ENCODE data around the gene LRRC28.

Gene LRRC28

GRCh38 chr15:99409560-99409959, 158.3 kb downstream of the LRRC28 start:
- Histone ChIP-seq H3K4me3 (ENCODE audit: low read length) (no peak overlapping the region), H3K27ac (ENCODE audit: low read length) (no peak overlapping the region), H3K4me1 (ENCODE audit: low read length) (no peaks in the 10 kb centered on the region), H3K9me3 (ENCODE audit: insufficient read depth, low read length) (no peaks in the 10 kb centered on the region), H3K27me3 (ENCODE audit: low read depth, low read length) (no peaks in the 10 kb centered on the region), H3K9ac (ENCODE audit: low read length) (no peak overlapping the region), H3K79me2 (ENCODE audit: low read length) (no peaks in the 10 kb centered on the region), H4K20me1 (ENCODE audit: insufficient read depth, low read length) (no peaks in the 10 kb centered on the region), H2AFZ (ENCODE audit: low read depth, low read length) (no peak overlapping the region), H3K4me2 (ENCODE audit: low read length) (no peak overlapping the region), H3K36me3 (replicated peaks; ENCODE audit: low read depth, low read length) (no peaks in the 10 kb centered on the region)
- TF ChIP-seq EZH2phosphoT487 (IDR thresholded peaks at IDR 0.05; ENCODE audit: low read depth), result no peak
- TF ChIP-seq CTCF (IDR thresholded peaks at IDR 0.05; ENCODE audit: low read depth, low read length), result no peak

- H3K4me3 ChIP-seq (ENCODE audit: low read length), result no peak overlapping the region
- no peak overlapping the region for H3K27ac ChIP-seq (ENCODE audit: low read length)
- H3K4me2 ChIP-seq (ENCODE audit: low read length), result no peak overlapping the region
- no peaks in the 10 kb centered on the region for H3K79me2 ChIP-seq (ENCODE audit: low read length)
- no peaks in the 10 kb centered on the region for H3K27me3 ChIP-seq (ENCODE audit: low read depth, low read length)
- H3K9ac ChIP-seq (ENCODE audit: low read length), result no peak overlapping the region
- no peaks in the 10 kb centered on the region for H3K36me3 ChIP-seq (replicated peaks; ENCODE audit: low read depth, low read length)
- H3K9me3 ChIP-seq (ENCODE audit: insufficient read depth, low read length), result no peaks in the 10 kb centered on the region
- TF ChIP-seq EZH2phosphoT487 (IDR thresholded peaks at IDR 0.05; ENCODE audit: low read depth) (no peak), CTCF (IDR thresholded peaks at IDR 0.05; ENCODE audit: low read depth, low read length) (no peak)
- H3K4me1 ChIP-seq (ENCODE audit: low read length), result no peaks in the 10 kb centered on the region
- no peaks in the 10 kb centered on the region for H4K20me1 ChIP-seq (ENCODE audit: insufficient read depth, low read length)
- no peak overlapping the region for H2AFZ ChIP-seq (ENCODE audit: low read depth, low read length)
Measured at GRCh38 chr15:99410477-99410876, 159.2 kb downstream of the LRRC28 start.

DNA sequence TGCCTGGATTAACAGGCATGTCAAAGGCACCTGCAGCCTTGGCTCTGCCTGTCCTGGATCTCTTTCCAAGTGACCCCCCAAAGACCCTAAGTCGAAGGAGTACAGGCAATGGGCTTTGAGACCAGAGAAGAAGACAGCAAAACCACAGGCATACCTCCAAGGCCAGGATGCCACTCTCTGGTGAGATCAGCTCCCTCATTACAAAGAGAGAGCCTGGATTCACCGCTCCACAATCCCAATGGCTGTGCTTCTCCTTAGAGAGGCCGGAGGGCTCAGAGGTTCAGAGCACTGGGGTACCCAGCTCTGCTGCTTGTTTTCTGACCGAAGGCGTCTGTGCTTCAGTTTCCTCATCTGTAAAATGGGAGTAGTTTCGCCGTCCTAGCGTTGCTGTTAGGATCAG, 160.0 kb downstream of the LRRC28 start:
- Histone ChIP-seq H3K4me3 (ENCODE audit: low read length) (no peak overlapping the region), H3K79me2 (ENCODE audit: low read length) (no peaks in the 10 kb centered on the region), H3K27ac (ENCODE audit: low read length) (no peak overlapping the region), H3K4me2 (ENCODE audit: low read length) (no peak overlapping the region), H3K9me3 (ENCODE audit: insufficient read depth, low read length) (no peaks in the 10 kb centered on the region), H3K27me3 (ENCODE audit: low read depth, low read length) (no peaks in the 10 kb centered on the region), H4K20me1 (ENCODE audit: insufficient read depth, low read length) (no peaks in the 10 kb centered on the region), H3K36me3 (replicated peaks; ENCODE audit: low read depth, low read length) (no peaks in the 10 kb centered on the region), H3K4me1 (ENCODE audit: low read length) (no peaks in the 10 kb centered on the region), H3K9ac (ENCODE audit: low read length) (no peak overlapping the region), H2AFZ (ENCODE audit: low read depth, low read length) (no peak overlapping the region)
- TF ChIP-seq CTCF (IDR thresholded peaks at IDR 0.05; ENCODE audit: low read depth, low read length) (no peak), EZH2phosphoT487 (IDR thresholded peaks at IDR 0.05; ENCODE audit: low read depth) (no peak)

DNA sequence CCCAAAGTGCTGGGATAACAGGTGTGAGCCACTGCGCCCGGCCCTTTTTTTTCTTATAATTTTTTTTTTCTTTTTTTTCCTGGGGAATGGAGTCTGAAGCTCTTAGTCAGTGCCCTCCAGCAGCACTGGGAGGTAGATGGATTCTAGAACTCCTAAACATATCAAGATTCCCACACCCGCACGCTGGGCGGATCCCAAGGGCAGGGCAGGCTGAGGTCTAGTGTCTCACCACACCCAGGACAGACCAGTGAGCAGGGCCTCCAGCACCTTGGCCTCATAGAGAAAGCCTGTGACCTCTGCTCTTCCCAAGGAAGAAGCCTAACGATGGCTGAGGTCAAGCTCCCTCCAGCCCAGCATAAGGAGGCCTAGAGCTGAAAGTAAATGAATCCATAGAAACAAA, 160.8 kb downstream of the LRRC28 start:
- no peaks in the 10 kb centered on the region for H3K27me3 ChIP-seq (ENCODE audit: low read depth, low read length)
- H4K20me1 ChIP-seq (ENCODE audit: insufficient read depth, low read length), result no peaks in the 10 kb centered on the region
- no peak overlapping the region for H3K27ac ChIP-seq (ENCODE audit: low read length)
- TF ChIP-seq CTCF (IDR thresholded peaks at IDR 0.05; ENCODE audit: low read depth, low read length), result no peak
- TF ChIP-seq EZH2phosphoT487 (IDR thresholded peaks at IDR 0.05; ENCODE audit: low read depth), result no peak
- H3K79me2 ChIP-seq (ENCODE audit: low read length), result no peaks in the 10 kb centered on the region
- no peak overlapping the region for H2AFZ ChIP-seq (ENCODE audit: low read depth, low read length)
- no peaks in the 10 kb centered on the region for H3K9me3 ChIP-seq (ENCODE audit: insufficient read depth, low read length)
- H3K36me3 ChIP-seq (replicated peaks; ENCODE audit: low read depth, low read length), result no peaks in the 10 kb centered on the region
- H3K4me2 ChIP-seq (ENCODE audit: low read length), result no peak overlapping the region
- no peaks in the 10 kb centered on the region for H3K4me1 ChIP-seq (ENCODE audit: low read length)
- H3K4me3 ChIP-seq (ENCODE audit: low read length), result no peak overlapping the region
- no peak overlapping the region for H3K9ac ChIP-seq (ENCODE audit: low read length)

All from OCI-LY3 (cell line).